CD4-positive, alpha-beta memory T cell (primary cell): ENCODE results near the gene PRDM5. TPM values are rescaled to one million over a fixed set of nuclear protein-coding genes. Genes with fewer than 3 reads are reported as not detected.

Source experiments
- CTCF ChIA-PET: fragments of 350-600 bp; sonication (Branson Sonifier 250); formaldehyde crosslinking; loops from one replicate; lab custom pipeline; 2021; ENCODE audit warnings: inconsistent platforms; ENCODE audit not compliant: partially characterized antibody; lab: Charles Lee
- POLR2A ChIA-PET: fragments of 350-600 bp; sonication (Branson Sonifier 250); formaldehyde crosslinking; loops from one replicate; lab custom pipeline; 2021; ENCODE audit not compliant: partially characterized antibody; lab: Charles Lee
- DNase-seq, 5 donors: peaks; one replicate each; pipeline versions ENCODE4 v3.0.0 to v3.0.0-alpha.2; 2020 to 2022; ENCODE audit warnings: mixed read lengths in 1 of 5
- H3K27ac ChIP-seq: one replicate; pipeline ENCODE4 v1.7.0; 2013; ENCODE audit warnings: low read depth, low read length
- H3K27me3 ChIP-seq: 2 replicates; pipeline ENCODE4 v1.7.0; 2013; ENCODE audit warnings: mild to moderate bottlenecking, low read length, moderate library complexity; ENCODE audit not compliant: insufficient read depth
- H3K36me3 ChIP-seq: 2 replicates; pipeline ENCODE4 v1.7.0; 2013; ENCODE audit warnings: mild to moderate bottlenecking, low read length, moderate library complexity; ENCODE audit not compliant: insufficient read depth
- H3K4me1 ChIP-seq: 2 replicates; pipeline ENCODE4 v1.7.0; 2013; ENCODE audit warnings: mild to moderate bottlenecking, low read length, moderate library complexity; ENCODE audit not compliant: insufficient read depth
- H3K4me3 ChIP-seq, 2 donors: one replicate each; pipeline ENCODE4 v1.7.0; 2013; ENCODE audit warnings: low read length in 2 of 2, mild to moderate bottlenecking in 1 of 2
- H3K9me3 ChIP-seq, 2 donors: one replicate each; pipeline ENCODE4 v1.7.0; 2013; ENCODE audit warnings: low read length in 2 of 2, control low read depth in 1 of 2; ENCODE audit not compliant: control insufficient read depth in 1 of 2
- H3K27ac Mint-ChIP-seq, 7 donors: one replicate each; pipeline ENCODE4 v1.8.0; 2020 to 2021; ENCODE audit warnings: mixed read lengths in 7 of 7, mild to moderate bottlenecking in 6 of 7, inconsistent platforms in 3 of 7, moderate library complexity in 3 of 7
- H3K27me3 Mint-ChIP-seq, 2 donors: one replicate each; pipeline ENCODE4 v1.8.0; 2020 to 2021; ENCODE audit warnings: mixed read lengths in 2 of 2
- H3K36me3 Mint-ChIP-seq, 2 donors: one replicate each; pipeline ENCODE4 v1.8.0; 2020 to 2021; ENCODE audit warnings: mixed read lengths in 2 of 2, inconsistent platforms in 1 of 2, mild to moderate bottlenecking in 1 of 2
- H3K4me1 Mint-ChIP-seq, 4 donors: one replicate each; pipeline ENCODE4 v1.8.0; 2020 to 2021; ENCODE audit warnings: mixed read lengths in 4 of 4, mild to moderate bottlenecking in 1 of 4
- H3K4me3 Mint-ChIP-seq, 8 donors: one replicate each; pipeline ENCODE4 v1.8.0; 2020 to 2021; ENCODE audit warnings: mixed read lengths in 8 of 8, mild to moderate bottlenecking in 7 of 8, moderate library complexity in 6 of 8, inconsistent platforms in 3 of 8
- H3K9me3 Mint-ChIP-seq, 8 donors: one replicate each; pipeline ENCODE4 v1.8.0; 2020 to 2021; ENCODE audit warnings: mixed read lengths in 8 of 8, mild to moderate bottlenecking in 5 of 8, inconsistent platforms in 3 of 8, moderate library complexity in 1 of 8
- intact Hi-C: fragments of 100-400 bp; cut with micrococcal nuclease; formaldehyde crosslinking; loops from one replicate; pipeline ENCODE4 v1.15.1; 2023
- polyA plus RNA-seq, 2 donors: library from polyadenylated mRNA; unstranded; fragments of 300-500 nt; fragmentation: Illumina TruSeq; gene quantifications; one replicate each; pipeline ENCODE4 v1.2.3, GENCODE V29; 2021
- total RNA-seq, 2 experiments: library from RNA; stranded (reverse); gene quantifications; one replicate each; pipeline ENCODE4 v1.2.3, GENCODE V29; 2021

The PRDM5 gene
- total and polyA plus RNA-seq, 4 experiments from 2014 or later: 0.24 to 0.84 (median 0.36) TPM

DNA sequence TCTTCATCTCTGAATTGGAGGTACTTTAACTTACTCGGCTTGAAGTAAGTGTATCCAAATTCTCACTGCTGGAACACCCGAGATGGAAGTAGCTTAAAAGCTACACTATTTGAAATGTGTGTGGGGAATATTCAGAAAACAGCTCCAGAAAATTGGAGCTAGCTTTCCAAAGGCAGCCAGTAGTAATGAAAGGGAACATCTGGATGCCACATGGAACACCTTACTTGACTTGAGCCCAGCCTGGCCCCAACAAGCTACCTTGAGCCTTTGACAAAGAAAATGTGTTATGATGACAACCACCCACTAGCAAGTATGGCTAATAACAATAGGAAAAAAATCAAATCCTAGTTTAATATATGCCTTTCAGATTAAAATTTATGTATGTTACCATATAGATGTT is 161.5 kb downstream of the PRDM5 start:
- ChIA-PET POLR2A (no interaction called here), CTCF (interaction anchor here (1.0 to 1.2 kb wide), 2 partner anchors 9 to 106 kb away, joined by 3 to 4 read pairs; no protein-coding TSS in a partner anchor)
- H3K4me3 Mint-ChIP-seq: no peak overlapping the region
- Histone ChIP-seq H3K27ac (no peak overlapping the region), H3K4me3 (no peak overlapping the region), H3K4me1 (no peaks in the 10 kb centered on the region), H3K9me3 (no peaks in the 10 kb centered on the region), H3K36me3 (no peaks in the 10 kb centered on the region), H3K27me3 (no peaks in the 10 kb centered on the region)
- H3K27me3 Mint-ChIP-seq: peaks cover 0 to 3% of the 10 kb centered on the region in 2 donors
- intact Hi-C loops: no loop called here
- DNase-seq: no peak
- H3K4me1 Mint-ChIP-seq: no peaks in the 10 kb centered on the region
- H3K9me3 Mint-ChIP-seq: no peaks in the 10 kb centered on the region
- no peaks in the 10 kb centered on the region for H3K36me3 Mint-ChIP-seq
- H3K27ac Mint-ChIP-seq: no peak overlapping the region

DNA sequence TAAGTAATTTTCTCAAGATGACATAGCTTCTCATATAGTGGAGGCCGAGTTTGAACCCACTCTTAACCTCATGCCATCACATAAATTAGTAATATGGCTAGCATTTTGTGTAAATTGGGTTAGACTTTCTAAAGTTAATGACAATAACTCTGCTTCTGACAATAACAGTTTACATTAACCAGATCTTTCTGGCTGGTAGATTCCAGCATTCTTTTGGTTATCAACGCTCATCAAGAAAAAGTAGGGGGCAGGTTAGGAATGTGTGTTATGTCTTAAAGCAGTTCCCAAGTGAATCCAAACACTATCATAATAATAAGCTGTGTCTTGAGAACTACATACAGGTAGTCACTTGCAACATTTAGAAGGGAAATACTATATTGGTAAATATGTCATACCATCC is 162.5 kb downstream of the PRDM5 start:
- CTCF ChIA-PET: no interaction called here
- H3K27ac Mint-ChIP-seq: no peak overlapping the region
- intact Hi-C loops: no loop called here
- no peak overlapping the region for H3K4me3 ChIP-seq
- no peaks in the 10 kb centered on the region for H3K4me1 Mint-ChIP-seq
- no peaks in the 10 kb centered on the region for H3K36me3 ChIP-seq
- no peak overlapping the region for H3K27ac ChIP-seq
- H3K36me3 Mint-ChIP-seq: no peaks in the 10 kb centered on the region
- DNase-seq: no peak
- POLR2A ChIA-PET: no interaction called here
- no peaks in the 10 kb centered on the region for H3K9me3 Mint-ChIP-seq
- H3K27me3 Mint-ChIP-seq: peaks cover 0 to 1% of the 10 kb centered on the region in 2 donors
- no peak overlapping the region for H3K4me3 Mint-ChIP-seq
- H3K27me3 ChIP-seq: no peaks in the 10 kb centered on the region
- H3K9me3 ChIP-seq: no peaks in the 10 kb centered on the region
- no peaks in the 10 kb centered on the region for H3K4me1 ChIP-seq

DNA sequence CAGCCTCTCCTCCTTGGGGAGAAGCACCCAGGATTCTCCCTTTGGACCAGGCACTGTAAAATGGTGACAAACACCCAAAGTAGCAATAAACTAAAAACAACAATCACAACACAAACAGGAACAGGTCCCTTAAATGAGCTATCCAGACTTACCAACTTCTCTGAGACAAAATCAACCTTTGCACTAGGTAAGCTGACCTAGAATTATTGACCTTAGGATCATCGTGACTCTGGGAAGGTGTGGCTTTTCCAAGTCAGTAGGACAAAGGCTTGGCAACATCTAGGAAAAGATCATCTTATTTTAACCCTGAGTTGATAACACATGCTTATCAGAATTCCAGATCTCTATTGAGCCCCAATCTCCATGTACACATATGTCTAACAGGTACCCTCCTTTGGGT is 166.7 kb downstream of the PRDM5 start:
- H3K4me1 Mint-ChIP-seq: no peaks in the 10 kb centered on the region
- no peaks in the 10 kb centered on the region for H3K36me3 Mint-ChIP-seq
- H3K9me3 Mint-ChIP-seq: peaks cover 0 to 8% (median 4%) of the 10 kb centered on the region in 8 donors
- H3K4me3 ChIP-seq: no peak overlapping the region
- DNase-seq: no peak
- POLR2A ChIA-PET: no interaction called here
- intact Hi-C loops: no loop called here
- H3K36me3 ChIP-seq: no peaks in the 10 kb centered on the region
- H3K27ac ChIP-seq: no peak overlapping the region
- H3K4me1 ChIP-seq: no peaks in the 10 kb centered on the region
- no peaks in the 10 kb centered on the region for H3K9me3 ChIP-seq
- no peak overlapping the region for H3K27ac Mint-ChIP-seq
- no peaks in the 10 kb centered on the region for H3K27me3 ChIP-seq
- peaks cover 1% of the 10 kb centered on the region in 2 donors for H3K27me3 Mint-ChIP-seq
- CTCF ChIA-PET: no interaction called here
- no peak overlapping the region for H3K4me3 Mint-ChIP-seq

DNA sequence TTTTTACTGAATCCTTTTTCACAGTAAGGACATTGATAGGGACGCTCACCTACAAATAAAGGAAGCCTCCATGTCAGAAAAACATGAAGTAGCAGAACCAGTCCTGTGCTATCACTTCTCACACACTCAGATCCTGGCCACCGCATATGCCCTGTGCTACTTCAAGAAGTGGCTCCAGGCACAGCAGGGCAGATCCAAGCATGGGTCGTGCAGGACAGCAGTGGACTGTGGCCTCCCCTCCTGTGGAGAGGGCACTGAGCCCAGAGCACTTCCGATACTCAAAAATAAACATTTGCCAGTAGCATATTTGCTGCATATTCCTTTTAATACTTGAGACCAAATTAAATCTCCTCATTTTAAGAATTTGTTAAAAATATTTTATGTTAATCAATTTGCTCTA is 167.9 kb downstream of the PRDM5 start:
- Histone ChIP-seq H3K4me3 (no peak overlapping the region), H3K4me1 (no peaks in the 10 kb centered on the region), H3K36me3 (no peaks in the 10 kb centered on the region), H3K27ac (no peak overlapping the region), H3K9me3 (peaks cover 0 to 4% of the 10 kb centered on the region in 2 donors), H3K27me3 (no peaks in the 10 kb centered on the region)
- Mint-ChIP-seq H3K36me3 (no peaks in the 10 kb centered on the region), H3K9me3 (peaks cover 2 to 15% (median 11%) of the 10 kb centered on the region in 8 donors), H3K27me3 (peaks cover 1% of the 10 kb centered on the region in 2 donors), H3K4me1 (no peaks in the 10 kb centered on the region), H3K27ac (no peak overlapping the region), H3K4me3 (no peak overlapping the region)
- DNase-seq: no peak
- ChIA-PET POLR2A (no interaction called here), CTCF (no interaction called here)
- intact Hi-C loops: no loop called here

DNA sequence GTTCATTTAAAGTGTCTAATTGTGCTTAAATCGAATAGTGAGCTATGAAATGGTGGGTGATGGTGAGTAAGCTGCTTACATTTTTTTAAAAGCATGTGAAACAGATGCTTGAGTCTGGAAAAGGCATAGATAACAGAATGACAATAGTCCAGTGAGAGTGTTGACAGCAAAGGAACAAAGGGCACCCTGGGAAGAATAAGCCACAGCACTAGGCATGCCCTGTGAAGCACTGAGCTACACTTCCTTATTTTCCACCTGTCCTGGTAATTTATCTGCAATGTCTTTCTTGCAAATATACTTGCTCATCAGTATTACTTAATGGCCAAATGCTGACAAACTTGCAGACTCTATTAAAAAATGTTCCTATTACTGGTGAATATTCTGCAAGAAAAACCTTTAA is 168.7 kb downstream of the PRDM5 start:
- CTCF ChIA-PET: no interaction called here

DNA sequence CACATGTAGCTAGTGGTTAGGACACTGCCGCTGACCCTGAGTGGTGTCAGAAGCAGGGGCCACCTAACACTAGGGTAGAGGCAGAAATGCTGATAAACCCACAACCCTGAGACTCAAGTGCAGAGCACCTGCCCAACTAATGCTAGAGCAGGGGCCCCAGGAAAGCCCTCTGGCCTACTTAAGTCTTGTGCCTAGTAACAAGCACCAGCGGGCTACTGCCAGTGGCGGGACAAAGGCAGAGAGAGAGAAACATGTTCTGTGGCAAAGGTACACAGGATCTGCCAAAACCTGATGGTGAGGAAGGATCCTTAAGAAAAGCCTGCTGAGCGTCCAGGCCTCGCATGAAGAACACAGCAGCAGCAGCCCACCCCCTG is 172.4 kb downstream of the PRDM5 start:
- intact Hi-C loops: no loop called here
- no peaks in the 10 kb centered on the region for H3K36me3 ChIP-seq
- H3K27me3 Mint-ChIP-seq: peaks cover 0 to 1% of the 10 kb centered on the region in 2 donors
- CTCF ChIA-PET: no interaction called here
- peaks cover 2 to 23% (median 18%) of the 10 kb centered on the region in 8 donors for H3K9me3 Mint-ChIP-seq
- peaks cover 0 to 4% of the 10 kb centered on the region in 2 donors for H3K9me3 ChIP-seq
- H3K4me1 Mint-ChIP-seq: no peaks in the 10 kb centered on the region
- H3K4me1 ChIP-seq: no peaks in the 10 kb centered on the region
- DNase-seq: no peak
- POLR2A ChIA-PET: no interaction called here
- H3K4me3 Mint-ChIP-seq: no peak overlapping the region
- H3K36me3 Mint-ChIP-seq: no peaks in the 10 kb centered on the region
- H3K4me3 ChIP-seq: no peak overlapping the region
- no peak overlapping the region for H3K27ac Mint-ChIP-seq
- H3K27me3 ChIP-seq: no peaks in the 10 kb centered on the region
- H3K27ac ChIP-seq: no peak overlapping the region

More for the DNA sequence above, 168.7 kb downstream of the PRDM5 start:
- Mint-ChIP-seq H3K36me3 (no peaks in the 10 kb centered on the region), H3K9me3 (peaks cover 2 to 18% (median 16%) of the 10 kb centered on the region in 8 donors), H3K4me1 (no peaks in the 10 kb centered on the region), H3K27ac (no peak overlapping the region), H3K4me3 (no peak overlapping the region), H3K27me3 (peaks cover 1% of the 10 kb centered on the region in 2 donors)
- Histone ChIP-seq H3K4me1 (no peaks in the 10 kb centered on the region), H3K9me3 (peaks cover 0 to 4% of the 10 kb centered on the region in 2 donors), H3K4me3 (no peak overlapping the region), H3K27ac (no peak overlapping the region), H3K36me3 (no peaks in the 10 kb centered on the region), H3K27me3 (no peaks in the 10 kb centered on the region)
- intact Hi-C loops: no loop called here
- DNase-seq: no peak
- POLR2A ChIA-PET: no interaction called here

DNA sequence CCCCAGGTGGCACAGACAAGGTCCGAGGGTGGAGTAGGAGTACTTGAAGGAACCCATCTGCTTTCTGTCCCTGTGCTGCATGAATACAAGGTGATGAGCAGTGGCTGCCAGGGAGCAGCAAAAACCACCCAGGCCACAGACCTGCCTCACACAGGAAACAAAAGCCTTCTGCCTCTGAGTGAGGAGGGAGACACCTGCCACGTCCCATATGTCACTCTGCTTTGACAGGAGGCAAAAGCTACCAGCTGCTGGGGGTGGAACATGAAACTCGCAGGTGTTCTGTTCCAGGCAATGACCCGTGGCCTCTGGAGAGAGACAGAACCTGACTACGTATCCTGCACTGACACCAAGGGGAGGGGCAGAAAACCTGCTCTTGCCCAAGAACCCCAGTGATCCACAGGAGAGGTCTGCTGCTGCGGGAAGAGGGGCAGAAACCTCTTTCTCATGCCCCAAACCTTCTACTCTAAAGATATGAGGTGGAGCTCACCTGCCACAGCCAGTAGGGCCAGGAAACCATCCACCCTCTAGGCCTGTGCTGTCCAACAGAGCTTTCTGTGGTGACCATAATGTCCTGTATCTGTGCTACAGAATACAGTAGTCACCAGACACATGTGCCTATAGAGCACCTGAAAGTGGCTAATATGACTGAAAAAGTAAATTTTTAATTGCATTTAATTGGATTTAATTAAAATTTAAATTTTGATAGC is 172.9 kb downstream of the PRDM5 start:
- Histone ChIP-seq H3K4me3 (no peak overlapping the region), H3K9me3 (peaks cover 0 to 4% of the 10 kb centered on the region in 2 donors), H3K27me3 (no peaks in the 10 kb centered on the region), H3K36me3 (no peaks in the 10 kb centered on the region), H3K4me1 (no peaks in the 10 kb centered on the region), H3K27ac (no peak overlapping the region)
- H3K27me3 Mint-ChIP-seq: peaks cover 0 to 1% of the 10 kb centered on the region in 2 donors
- H3K36me3 Mint-ChIP-seq: no peaks in the 10 kb centered on the region
- H3K27ac Mint-ChIP-seq: no peak overlapping the region
- H3K4me1 Mint-ChIP-seq: no peaks in the 10 kb centered on the region
- peaks cover 2 to 23% (median 18%) of the 10 kb centered on the region in 8 donors for H3K9me3 Mint-ChIP-seq
- intact Hi-C loops: no loop called here
- no peak for DNase-seq
- ChIA-PET CTCF (no interaction called here), POLR2A (no interaction called here)
- H3K4me3 Mint-ChIP-seq: no peak overlapping the region
